ENCODE results near the gene CFHR5. TPM values are rescaled to one million over a fixed set of nuclear protein-coding genes. Genes with fewer than 3 reads are reported as not detected.
"Not testable (repeated sequence)": the region's sequence is repeated elsewhere in the genome, so short reads cannot be mapped to it uniquely, and the experiment has no call there.

CFHR5 gene
- total RNA-seq, 3 donors from 2014 or later (not counting 1 experiment from before 2014, with no cell fraction given) = not detected

- H3K27me3 ChIP-seq (ENCODE audit: control insufficient read depth, insufficient read depth, low read length) = no peaks in the 10 kb centered on the region
- no peak for ATAC-seq
- H3K27ac Mint-ChIP-seq = no peak overlapping the region
- no peaks in the 10 kb centered on the region for H3K27me3 Mint-ChIP-seq (ENCODE audit: low read depth in 2 of 2)
- H3K9me3 Mint-ChIP-seq = no peaks in the 10 kb centered on the region
- H3K36me3 Mint-ChIP-seq = no peaks in the 10 kb centered on the region
- intact Hi-C loops (cut with micrococcal nuclease) = no loop called here
- no peak for DNase-seq
- H3K9me3 ChIP-seq (ENCODE audit: control insufficient read depth, insufficient read depth, low read length) = no peaks in the 10 kb centered on the region
- H3K4me1 Mint-ChIP-seq = no peaks in the 10 kb centered on the region
- H3K36me3 ChIP-seq (ENCODE audit: control insufficient read depth, insufficient read depth, low read length) = no peaks in the 10 kb centered on the region
- H3K4me3 ChIP-seq (ENCODE audit: low read length) = no peak overlapping the region
- no peak for TF ChIP-seq CTCF (IDR thresholded peaks at IDR 0.05)
- H3K4me3 Mint-ChIP-seq = no peak overlapping the region
- H3K4me1 ChIP-seq (ENCODE audit: control insufficient read depth, insufficient read depth, low read length) = no peaks in the 10 kb centered on the region
- no peak overlapping the region for H3K27ac ChIP-seq (ENCODE audit: low read length)
Observed at GRCh38 chr1:197029749-197030148, 52.4 kb downstream of the CFHR5 start.

GRCh38 chr1:197034631-197035339, 57.4 kb downstream of the CFHR5 start:
- H3K4me3 ChIP-seq (ENCODE audit: low read length); H3K27ac Mint-ChIP-seq; intact Hi-C loops (cut with micrococcal nuclease); H3K4me1 Mint-ChIP-seq; H3K9me3 Mint-ChIP-seq; ATAC-seq; H3K4me1 ChIP-seq (ENCODE audit: control insufficient read depth, insufficient read depth, low read length); H3K27ac ChIP-seq (ENCODE audit: low read length); H3K27me3 Mint-ChIP-seq (ENCODE audit: low read depth in 2 of 2); DNase-seq; H3K27me3 ChIP-seq (ENCODE audit: control insufficient read depth, insufficient read depth, low read length); H3K36me3 ChIP-seq (ENCODE audit: control insufficient read depth, insufficient read depth, low read length); H3K9me3 ChIP-seq (ENCODE audit: control insufficient read depth, insufficient read depth, low read length); H3K36me3 Mint-ChIP-seq; H3K4me3 Mint-ChIP-seq: not testable (repeated sequence)
- 87% methylated on average over 6 of the region's 6 CpGs for WGBS (ENCODE audit: insufficient coverage)

GRCh38 chr1:197036861-197037260, 59.5 kb downstream of the CFHR5 start:
- H3K27me3 Mint-ChIP-seq (ENCODE audit: low read depth in 2 of 2) = peaks cover 0 to 5% of the 10 kb centered on the region in 2 donors
- Histone ChIP-seq H3K4me1 (ENCODE audit: control insufficient read depth, insufficient read depth, low read length) (no peaks in the 10 kb centered on the region), H3K4me3 (ENCODE audit: low read length) (no peak overlapping the region), H3K27ac (ENCODE audit: low read length) (no peak overlapping the region), H3K9me3 (ENCODE audit: control insufficient read depth, insufficient read depth, low read length) (no peaks in the 10 kb centered on the region), H3K27me3 (ENCODE audit: control insufficient read depth, insufficient read depth, low read length) (no peaks in the 10 kb centered on the region), H3K36me3 (ENCODE audit: control insufficient read depth, insufficient read depth, low read length) (no peaks in the 10 kb centered on the region)
- DNase-seq = no peak
- ATAC-seq = no peak
- peaks cover 5 to 6% of the 10 kb centered on the region in 2 donors for H3K9me3 Mint-ChIP-seq
- WGBS (ENCODE audit: insufficient coverage) = 92% methylated on average over 3 of the region's 3 CpGs
- H3K36me3 Mint-ChIP-seq = no peaks in the 10 kb centered on the region
- H3K27ac Mint-ChIP-seq = no peak overlapping the region
- H3K4me3 Mint-ChIP-seq = no peak overlapping the region
- intact Hi-C loops (cut with micrococcal nuclease) = no loop called here
- H3K4me1 Mint-ChIP-seq = no peaks in the 10 kb centered on the region
- no peak for TF ChIP-seq CTCF (IDR thresholded peaks at IDR 0.05)

GRCh38 chr1:197041486-197042353, 64.4 kb downstream of the CFHR5 start:
- Histone ChIP-seq H3K36me3 (ENCODE audit: control insufficient read depth, insufficient read depth, low read length) (no peaks in the 10 kb centered on the region), H3K27me3 (ENCODE audit: control insufficient read depth, insufficient read depth, low read length) (no peaks in the 10 kb centered on the region), H3K4me3 (ENCODE audit: low read length) (no peak overlapping the region), H3K27ac (ENCODE audit: low read length) (no peak overlapping the region), H3K4me1 (ENCODE audit: control insufficient read depth, insufficient read depth, low read length) (no peaks in the 10 kb centered on the region), H3K9me3 (ENCODE audit: control insufficient read depth, insufficient read depth, low read length) (no peaks in the 10 kb centered on the region)
- Mint-ChIP-seq H3K4me3 (no peak overlapping the region), H3K27me3 (ENCODE audit: low read depth in 2 of 2) (peaks cover 1 to 11% of the 10 kb centered on the region in 2 donors), H3K9me3 (peaks cover 4 to 6% of the 10 kb centered on the region in 2 donors), H3K27ac (no peak overlapping the region), H3K36me3 (no peaks in the 10 kb centered on the region), H3K4me1 (no peaks in the 10 kb centered on the region)
- TF ChIP-seq CTCF (IDR thresholded peaks at IDR 0.05) = no peak
- 60% methylated on average over 3 of the region's 7 CpGs for WGBS (ENCODE audit: insufficient coverage)
- intact Hi-C loops (cut with micrococcal nuclease) = no loop called here
- ATAC-seq = no peak
- DNase-seq = no peak
